Inflammatory macrophage treated with lipopolysaccharide for 1 hour (primary cell): ENCODE measurements around the gene POC1B.

Experiments
- DNase-seq, 2 donors: peaks; one replicate each; pipeline ENCODE4 v3.0.0-alpha.2; 2020 to 2022

POC1B gene

GRCh38 chr12:89525824-89526770 lies at the start of gene POC1B:
Gene POC1B (minus strand): TSS chr12:89526047. CDS start chr12:89525895, 152 bp downstream.
- DNase-seq, result peak; percentile 67 to 69

GRCh38 chr12:89575374-89575773 lies 49.5 kb upstream of the POC1B start:
- no peak for DNase-seq

GRCh38 chr12:89574736-89575208 lies 48.9 kb upstream of the POC1B start:
- DNase-seq, result no peak

GRCh38 chr12:89573051-89573810 lies 47.4 kb upstream of the POC1B start:
- DNase-seq, result no peak

GRCh38 chr12:89571491-89572195 lies 45.8 kb upstream of the POC1B start:
- DNase-seq, result peak in 1 of 2 donors; percentile 18

- DNase-seq, result no peak
Observed at GRCh38 chr12:89568484-89568883, 42.6 kb upstream of the POC1B start.

GRCh38 chr12:89567691-89568239 lies 41.9 kb upstream of the POC1B start:
- DNase-seq, result no peak

GRCh38 chr12:89566615-89567014 lies 40.8 kb upstream of the POC1B start:
- peak in 1 of 2 donors; percentile 37 for DNase-seq

- no peak for DNase-seq
Observed at GRCh38 chr12:89565002-89565401, 39.2 kb upstream of the POC1B start.

GRCh38 chr12:89559753-89560152 lies 33.9 kb upstream of the POC1B start:
- DNase-seq, result no peak

GRCh38 chr12:89556976-89557375 lies 31.1 kb upstream of the POC1B start:
- DNase-seq, result no peak

- no peak for DNase-seq
Observed at GRCh38 chr12:89552376-89552775, 26.5 kb upstream of the POC1B start.

- DNase-seq, result no peak
Observed at GRCh38 chr12:89551747-89552146, 25.9 kb upstream of the POC1B start.

- peak in 1 of 2 donors; percentile 15 for DNase-seq
Observed at GRCh38 chr12:89547101-89547500, 21.3 kb upstream of the POC1B start.

- DNase-seq, result no peak
Observed at GRCh38 chr12:89546151-89546550, 20.3 kb upstream of the POC1B start.

GRCh38 chr12:89544681-89545184 lies 18.9 kb upstream of the POC1B start:
- no peak for DNase-seq

GRCh38 chr12:89544022-89544421 lies 18.2 kb upstream of the POC1B start:
- no peak for DNase-seq

GRCh38 chr12:89542912-89543592 lies 17.2 kb upstream of the POC1B start:
- peak; percentile 62 to 90 for DNase-seq

- DNase-seq, result no peak
Observed at GRCh38 chr12:89542236-89542635, 16.4 kb upstream of the POC1B start.

- DNase-seq, result no peak
Observed at GRCh38 chr12:89540586-89540985, 14.7 kb upstream of the POC1B start.

GRCh38 chr12:89539426-89540223 lies 13.8 kb upstream of the POC1B start:
- no peak for DNase-seq
